Measurements from ENCODE around the gene LCE1A. TPM values are rescaled to one million over a fixed set of nuclear protein-coding genes. Genes with fewer than 3 reads are reported as not detected.

The LCE1A gene
- total RNA-seq, 1 experiment from 2014 or later = not detected

- ChIA-PET POLR2A (ENCODE audit: low non-redundant PET) (no interaction called here), CTCF (no interaction called here)
- no peak overlapping the region for H3K4me3 ChIP-seq (ENCODE audit: low read depth, low read length, poor library complexity, severe bottlenecking)
- no peak for DNase-seq (ENCODE audit: low spot score)
- intact Hi-C loops (cut with micrococcal nuclease; ENCODE audit: unreplicated experiment) = no loop called here
- no TSS peak for BruUV-seq (replicated peaks)
- no peaks in the 10 kb centered on the region for H3K4me1 ChIP-seq (ENCODE audit: insufficient read depth, low read length, poor library complexity, severe bottlenecking)
- peaks cover 8% of the 10 kb centered on the region for H3K27me3 ChIP-seq (replicated peaks; ENCODE audit: insufficient read depth, low read depth, low read length, poor library complexity)
- no peaks in the 10 kb centered on the region for H3K36me3 ChIP-seq (ENCODE audit: insufficient read depth, low read length, poor library complexity, severe bottlenecking)
- no peaks in the 10 kb centered on the region for H3K9me3 ChIP-seq (ENCODE audit: low read depth, low read length, poor library complexity, severe bottlenecking)
- no peak overlapping the region for H3K27ac ChIP-seq (ENCODE audit: low read depth, low read length, poor library complexity, severe bottlenecking)
- TF ChIP-seq EZH2 (IDR thresholded peaks at IDR 0.05; ENCODE audit: borderline replicate concordance, low read depth, low read length, poor library complexity, severe bottlenecking) = no peak
- TF ChIP-seq CTCF (conservative IDR thresholded peaks at IDR 0.05; ENCODE audit: low read depth, low read length) = no peak
Measured at GRCh38 chr1:152801333-152801732, 25.9 kb upstream of the LCE1A start.

DNA sequence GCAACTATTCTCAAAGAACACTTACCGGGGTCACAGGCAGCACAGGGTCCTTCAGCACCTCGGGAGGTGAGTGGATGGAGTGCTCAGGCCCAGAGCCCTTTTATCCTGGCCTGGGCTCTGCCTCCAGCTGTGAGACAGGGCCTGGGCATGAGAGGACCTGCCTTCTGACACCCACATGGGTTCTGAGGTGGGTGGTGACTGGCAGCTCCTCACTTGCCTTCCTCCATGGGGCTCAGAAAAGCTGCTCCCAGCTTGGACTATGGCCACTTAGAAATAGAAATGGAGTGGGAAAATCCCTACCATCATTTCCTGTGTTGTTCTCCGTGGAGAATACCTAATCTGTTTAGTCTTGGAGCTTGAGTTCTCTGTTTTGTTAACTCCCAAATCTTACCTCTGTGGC is 20.7 kb upstream of the LCE1A start, which contains the start of gene LCE1C:
LCE1C (minus strand) TSS at position 76 of the 400 bp plus-strand sequence. CDS start 1,173 bp downstream, outside the sequence.
- H3K27me3 ChIP-seq (replicated peaks; ENCODE audit: insufficient read depth, low read depth, low read length, poor library complexity) = peaks cover 13% of the 10 kb centered on the region
- BruUV-seq (replicated peaks) = no TSS peak
- intact Hi-C loops (cut with micrococcal nuclease; ENCODE audit: unreplicated experiment) = no loop called here
- CTCF ChIA-PET = no interaction called here
- no peak within 1 kb of the TSS for H3K4me3 ChIP-seq (ENCODE audit: low read depth, low read length, poor library complexity, severe bottlenecking)
- POLR2A ChIA-PET (ENCODE audit: low non-redundant PET) = no interaction called here
- no peaks in the 10 kb centered on the region for H3K36me3 ChIP-seq (ENCODE audit: insufficient read depth, low read length, poor library complexity, severe bottlenecking)
- H3K27ac ChIP-seq (ENCODE audit: low read depth, low read length, poor library complexity, severe bottlenecking) = no peak within 1 kb of the TSS
- H3K9me3 ChIP-seq (ENCODE audit: low read depth, low read length, poor library complexity, severe bottlenecking) = no peaks in the 10 kb centered on the region
- TF ChIP-seq EZH2 (IDR thresholded peaks at IDR 0.05; ENCODE audit: borderline replicate concordance, low read depth, low read length, poor library complexity, severe bottlenecking) (no peak), CTCF (conservative IDR thresholded peaks at IDR 0.05; ENCODE audit: low read depth, low read length) (no peak)
- no peak for DNase-seq (ENCODE audit: low spot score)
- no peaks in the 10 kb centered on the region for H3K4me1 ChIP-seq (ENCODE audit: insufficient read depth, low read length, poor library complexity, severe bottlenecking)

GRCh38 chr1:152811050-152811449 is 16.2 kb upstream of the LCE1A start:
- no peaks in the 10 kb centered on the region for H3K4me1 ChIP-seq (ENCODE audit: insufficient read depth, low read length, poor library complexity, severe bottlenecking)
- intact Hi-C loops (cut with micrococcal nuclease; ENCODE audit: unreplicated experiment) = no loop called here
- no peaks in the 10 kb centered on the region for H3K9me3 ChIP-seq (ENCODE audit: low read depth, low read length, poor library complexity, severe bottlenecking)
- POLR2A ChIA-PET (ENCODE audit: low non-redundant PET) = no interaction called here
- CTCF ChIA-PET = no interaction called here
- H3K36me3 ChIP-seq (ENCODE audit: insufficient read depth, low read length, poor library complexity, severe bottlenecking) = no peaks in the 10 kb centered on the region
- peaks cover 22% of the 10 kb centered on the region for H3K27me3 ChIP-seq (replicated peaks; ENCODE audit: insufficient read depth, low read depth, low read length, poor library complexity)
- no peak overlapping the region for H3K27ac ChIP-seq (ENCODE audit: low read depth, low read length, poor library complexity, severe bottlenecking)
- TF ChIP-seq CTCF (conservative IDR thresholded peaks at IDR 0.05; ENCODE audit: low read depth, low read length) = no peak
- no peak for TF ChIP-seq EZH2 (IDR thresholded peaks at IDR 0.05; ENCODE audit: borderline replicate concordance, low read depth, low read length, poor library complexity, severe bottlenecking)
- no TSS peak for BruUV-seq (replicated peaks)
- H3K4me3 ChIP-seq (ENCODE audit: low read depth, low read length, poor library complexity, severe bottlenecking) = no peak overlapping the region
- no peak for DNase-seq (ENCODE audit: low spot score)

Measured in A673 (cell line).